RWPE1 (cell line): ENCODE results near the gene ARHGAP29.

Experiments
- CTCF ChIA-PET: fragments of 350-600 bp; sonication (Branson Sonifier 250); formaldehyde crosslinking; extraction: SDS; loops from one replicate; lab custom pipeline; 2021; lab: Yijun Ruan, JAX
- POLR2A ChIA-PET: fragments of 400-600 bp; formaldehyde crosslinking; extraction: SDS; loops from one replicate; lab custom pipeline; 2020; ENCODE audit warnings: antibody characterized with exemption; ENCODE audit not compliant: low non-redundant PET; lab: Yijun Ruan, JAX
- DNase-seq: peaks from one replicate; pipeline ENCODE4 v3.0.0; 2012; ENCODE audit warnings: low spot score
- H3K27ac ChIP-seq: fragments of 450-650 bp; 2 replicates; pipeline ENCODE4 v1.5.1; 2017
- CTCF ChIP-seq: fragments of 450-650 bp; conservative IDR thresholded peaks from 2 replicates; pipeline ENCODE4 v1.5.1; 2017; ENCODE audit warnings: low read depth, mild to moderate bottlenecking

ARHGAP29 gene

GRCh38 chr1:94215955-94216354 is 21.4 kb downstream of the ARHGAP29 start:
- no peak for DNase-seq
- no peak overlapping the region for H3K27ac ChIP-seq
- POLR2A ChIA-PET = no interaction called here
- no peak for TF ChIP-seq CTCF
- CTCF ChIA-PET = interaction anchor here (0.8 kb wide), 1 partner anchor 16 kb away, joined by 5 read pairs; no protein-coding TSS in a partner anchor

GRCh38 chr1:94209982-94210381 is 27.4 kb downstream of the ARHGAP29 start:
- H3K27ac ChIP-seq = no peak overlapping the region
- ChIA-PET POLR2A (no interaction called here), CTCF (no interaction called here)
- DNase-seq = no peak
- TF ChIP-seq CTCF = no peak

- peak; percentile 57 for DNase-seq
- no peak overlapping the region for H3K27ac ChIP-seq
- ChIA-PET CTCF (interaction anchor here (0.5 to 0.9 kb wide), 2 partner anchors 48 to 300 kb away, joined by 3 read pairs; partner anchors contain the start of gene GCLM), POLR2A (no interaction called here)
- no peak for TF ChIP-seq CTCF
Observed at GRCh38 chr1:94209425-94209824, 28.0 kb downstream of the ARHGAP29 start.

- no peak for TF ChIP-seq CTCF
- CTCF ChIA-PET = no interaction called here
- DNase-seq = no peak
- POLR2A ChIA-PET = interaction anchor here (0.6 kb wide), 1 partner anchor 57 kb away, joined by 4 read pairs; no protein-coding TSS in a partner anchor
- no peak overlapping the region; the same call in 1 of the 2 replicates for H3K27ac ChIP-seq
Observed at GRCh38 chr1:94207695-94208094, 29.7 kb downstream of the ARHGAP29 start.

- H3K27ac ChIP-seq = no peak overlapping the region
- DNase-seq = no peak
- CTCF ChIA-PET = no interaction called here
- no peak for TF ChIP-seq CTCF
- POLR2A ChIA-PET = no interaction called here
Observed at GRCh38 chr1:94205639-94206038, 31.7 kb downstream of the ARHGAP29 start.

- ChIA-PET POLR2A (no interaction called here), CTCF (interaction anchor here (0.7 kb wide), 1 partner anchor 21 kb away, joined by 3 read pairs; no protein-coding TSS in a partner anchor)
- no peak for DNase-seq
- no peak for TF ChIP-seq CTCF
- H3K27ac ChIP-seq = no peak overlapping the region
Observed at GRCh38 chr1:94202241-94202640, 35.1 kb downstream of the ARHGAP29 start.
